HCT116 (cell line): Measurements from ENCODE around the gene CDH13. TPM values are rescaled to one million over a fixed set of nuclear protein-coding genes. Genes with fewer than 3 reads are reported as not detected.

ENCODE experiments used
- ATAC-seq: fragments of 200-7000 bp; cut with Tn5 transposase; 2 replicates; pipeline ENCODE4 v1.9.1; 2020; ENCODE audit warnings: mild to moderate bottlenecking, moderate library complexity
- BruUV-seq: library from RNA; stranded (reverse); fragments of 400-500 nt; replicated peaks from 2 replicates; lab custom pipeline; 2021; lab: Mats Ljungman, UMichigan
- CTCF ChIA-PET: fragments of 300-600 bp; sonication (Branson Sonifier 250); formaldehyde crosslinking; loops from one replicate; lab custom pipeline; 2021; ENCODE audit warnings: antibody characterized with exemption; lab: Charles Lee
- POLR2A ChIA-PET: fragments of 300-600, 350-600 bp; sonication (Branson Sonifier 250); formaldehyde crosslinking; loops from one replicate; lab custom pipeline; 2021; ENCODE audit warnings: antibody characterized with exemption; lab: Charles Lee
- RAD21 ChIA-PET, 2 experiments: fragments of 300-600 bp; sonication (Branson Sonifier 250); formaldehyde crosslinking; loops; one replicate each; lab custom pipeline; 2023; ENCODE audit warnings: low total read pairs in 2 of 2; ENCODE audit not compliant: uncharacterized antibody in 2 of 2, unreplicated experiment in 2 of 2, low non-redundant PET in 1 of 2; lab: Charles Lee
- DNase-seq: peaks from one replicate; pipeline ENCODE4 v3.0.0-alpha.2; 2010; ENCODE audit warnings: low read depth, low spot score
- H2AFZ ChIP-seq: fragments of 200-600 bp; shearing (Covaris generic), sonication (generic); 2 replicates; pipeline ENCODE4 v1.6.1; 2017; ENCODE audit warnings: low read depth, mixed run types, mixed read lengths, antibody characterized with exemption, low read length; ENCODE audit not compliant: poor library complexity, severe bottlenecking
- H3K27ac ChIP-seq: 2 replicates; pipeline ENCODE4 v1.5.1; 2012; ENCODE audit warnings: low read depth, low read length
- H3K27me3 ChIP-seq: fragments of 200-600 bp; sonication (generic); 2 replicates; pipeline ENCODE4 v1.6.1; 2016; ENCODE audit warnings: mixed run types, low read length, mixed read lengths; ENCODE audit not compliant: insufficient read depth
- H3K36me3 ChIP-seq, 2 experiments: fragments of 200-500 bp in 1 of 2; fragments of 200-600 bp in 1 of 2; sonication (Bioruptor generic) in 1 of 2; sonication (generic) in 1 of 2; 2 replicates each; pipeline versions ENCODE4 v1.5.1 to v1.6.1; 2014 to 2016; ENCODE audit warnings: low read length in 2 of 2, inconsistent platforms in 1 of 2, mixed read lengths in 1 of 2, mixed run types in 1 of 2; ENCODE audit not compliant: insufficient read depth in 2 of 2, control insufficient read depth in 1 of 2
- H3K4me1 ChIP-seq, 2 experiments: fragments of 200-600 bp in 1 of 2; sonication (generic) in 1 of 2; 2 replicates each; pipeline versions ENCODE4 v1.5.1 to v1.6.1; 2012 to 2017; ENCODE audit warnings: low read length in 2 of 2, inconsistent platforms in 1 of 2, mild to moderate bottlenecking in 1 of 2, mixed read lengths in 1 of 2, mixed run types in 1 of 2, moderate library complexity in 1 of 2; ENCODE audit not compliant: insufficient read depth in 2 of 2, control insufficient read depth in 1 of 2
- H3K4me2 ChIP-seq: fragments of 200-600 bp; sonication (generic); 2 replicates; pipeline ENCODE4 v1.6.1; 2017; ENCODE audit warnings: mixed run types, low read length, mixed read lengths
- H3K4me3 ChIP-seq, 2 experiments: fragments of 200-600 bp in 1 of 2; sonication (generic) in 1 of 2; replicated peaks in 1 of 2; 2 replicates each; pipeline ENCODE4 v1.5.1; 2011 to 2016; ENCODE audit warnings: low read length in 2 of 2, control low read depth in 1 of 2, low read depth in 1 of 2, mild to moderate bottlenecking in 1 of 2, mixed read lengths in 1 of 2, mixed run types in 1 of 2
- H3K79me2 ChIP-seq: fragments of 200-600 bp; sonication (generic); 2 replicates; pipeline ENCODE4 v1.6.1; 2017; ENCODE audit warnings: mild to moderate bottlenecking, mixed run types, low read length, moderate library complexity, mixed read lengths; ENCODE audit not compliant: insufficient read depth
- H3K9ac ChIP-seq: fragments of 200-600 bp; sonication (generic); 2 replicates; pipeline ENCODE4 v1.6.1; 2016; ENCODE audit warnings: low read length, mixed read lengths
- H3K9me2 ChIP-seq: fragments of 200-600 bp; sonication (generic), shearing (Covaris generic); 2 replicates; pipeline ENCODE4 v1.6.1; 2017; ENCODE audit warnings: mixed run types, mild to moderate bottlenecking, moderate library complexity; ENCODE audit not compliant: insufficient read depth
- H3K9me3 ChIP-seq, 2 experiments: fragments of 200-500 bp in 1 of 2; fragments of 200-600 bp in 1 of 2; sonication (Bioruptor generic) in 1 of 2; sonication (generic) in 1 of 2; 2 replicates each; pipeline ENCODE4 v1.6.1; 2014 to 2017; ENCODE audit warnings: low read length in 2 of 2, mixed read lengths in 2 of 2, inconsistent platforms in 1 of 2, low read depth in 1 of 2, mild to moderate bottlenecking in 1 of 2, mixed run types in 1 of 2, moderate library complexity in 1 of 2; ENCODE audit not compliant: control insufficient read depth in 1 of 2, insufficient read depth in 1 of 2
- H4K20me1 ChIP-seq: fragments of 200-600 bp; sonication (generic), shearing (Covaris generic); 2 replicates; pipeline ENCODE4 v1.6.1; 2017; ENCODE audit warnings: mixed run types, mild to moderate bottlenecking, moderate library complexity; ENCODE audit not compliant: insufficient read depth
- ATF3 ChIP-seq: IDR thresholded peaks from 2 replicates; pipeline ENCODE4 v1.6.1; 2012
- CEBPB ChIP-seq: IDR thresholded peaks from 2 replicates; pipeline ENCODE4 v1.6.1; 2012; ENCODE audit warnings: low read depth
- EGR1 ChIP-seq: IDR thresholded peaks from 2 replicates; pipeline ENCODE4 v1.6.1; 2012; ENCODE audit warnings: low read depth
- ELF1 ChIP-seq: IDR thresholded peaks from 2 replicates; pipeline ENCODE4 v1.6.1; 2012; ENCODE audit warnings: low read depth, borderline replicate concordance
- EZH2 ChIP-seq: fragments of 200-600 bp; sonication (generic); IDR thresholded peaks from 2 replicates; pipeline ENCODE4 v1.6.1; 2017; ENCODE audit warnings: antibody characterized with exemption, mixed run types
- FOSL1 ChIP-seq: IDR thresholded peaks from 2 replicates; pipeline ENCODE4 v1.6.1; 2012; ENCODE audit warnings: low read depth
- JUND ChIP-seq: IDR thresholded peaks from 2 replicates; pipeline ENCODE4 v1.6.1; 2012
- POLR2A ChIP-seq: IDR thresholded peaks from 2 replicates; pipeline ENCODE4 v1.7.0; 2011; ENCODE audit warnings: borderline replicate concordance; ENCODE audit not compliant: insufficient read depth, insufficient read length; ENCODE audit errors: extremely low read depth
- SIN3A ChIP-seq: IDR thresholded peaks from 2 replicates; pipeline ENCODE4 v1.6.1; 2012; ENCODE audit warnings: low read depth
- SRF ChIP-seq: IDR thresholded peaks from 2 replicates; pipeline ENCODE4 v1.6.1; 2012; ENCODE audit warnings: low read depth
- TCF7L2 ChIP-seq: IDR thresholded peaks from 2 replicates; pipeline ENCODE4 v1.7.0; 2011; ENCODE audit warnings: borderline replicate concordance, inconsistent platforms; ENCODE audit not compliant: insufficient read depth, insufficient read length; ENCODE audit errors: extremely low read depth
- YY1 ChIP-seq: IDR thresholded peaks from 2 replicates; pipeline ENCODE4 v1.6.1; 2011; ENCODE audit warnings: low read length, low read depth, moderate library complexity, mild to moderate bottlenecking; ENCODE audit not compliant: insufficient replicate concordance; ENCODE audit errors: extremely low read depth
- ZNF274 ChIP-seq: fragments of 200-500 bp; sonication (Bioruptor generic); IDR thresholded peaks from 2 replicates; pipeline ENCODE4 v1.6.1; 2014; ENCODE audit warnings: mild to moderate bottlenecking, low read depth, low read length, inconsistent platforms
- intact Hi-C: fragments of 100-400 bp; cut with micrococcal nuclease; formaldehyde crosslinking; loops from 2 replicates; pipeline ENCODE4 v1.10.0; 2022
- total RNA-seq: library from RNA; stranded (reverse); gene quantifications from one replicate; pipeline ENCODE4 v1.2.1, GENCODE V29; 2021; ENCODE audit not compliant: unreplicated experiment
- TF ChIP-seq, protein P1 (sequence below): IDR thresholded peaks from 2 replicates; pipeline ENCODE4 v1.6.1; 2012; ENCODE audit warnings: low read depth

The CDH13 gene
- total RNA-seq, 1 experiment from 2014 or later: not detected

GRCh38 chr16:83449861-83450260, 823.1 kb downstream of the CDH13 start (continued):
- TF ChIP-seq, protein P1, sequence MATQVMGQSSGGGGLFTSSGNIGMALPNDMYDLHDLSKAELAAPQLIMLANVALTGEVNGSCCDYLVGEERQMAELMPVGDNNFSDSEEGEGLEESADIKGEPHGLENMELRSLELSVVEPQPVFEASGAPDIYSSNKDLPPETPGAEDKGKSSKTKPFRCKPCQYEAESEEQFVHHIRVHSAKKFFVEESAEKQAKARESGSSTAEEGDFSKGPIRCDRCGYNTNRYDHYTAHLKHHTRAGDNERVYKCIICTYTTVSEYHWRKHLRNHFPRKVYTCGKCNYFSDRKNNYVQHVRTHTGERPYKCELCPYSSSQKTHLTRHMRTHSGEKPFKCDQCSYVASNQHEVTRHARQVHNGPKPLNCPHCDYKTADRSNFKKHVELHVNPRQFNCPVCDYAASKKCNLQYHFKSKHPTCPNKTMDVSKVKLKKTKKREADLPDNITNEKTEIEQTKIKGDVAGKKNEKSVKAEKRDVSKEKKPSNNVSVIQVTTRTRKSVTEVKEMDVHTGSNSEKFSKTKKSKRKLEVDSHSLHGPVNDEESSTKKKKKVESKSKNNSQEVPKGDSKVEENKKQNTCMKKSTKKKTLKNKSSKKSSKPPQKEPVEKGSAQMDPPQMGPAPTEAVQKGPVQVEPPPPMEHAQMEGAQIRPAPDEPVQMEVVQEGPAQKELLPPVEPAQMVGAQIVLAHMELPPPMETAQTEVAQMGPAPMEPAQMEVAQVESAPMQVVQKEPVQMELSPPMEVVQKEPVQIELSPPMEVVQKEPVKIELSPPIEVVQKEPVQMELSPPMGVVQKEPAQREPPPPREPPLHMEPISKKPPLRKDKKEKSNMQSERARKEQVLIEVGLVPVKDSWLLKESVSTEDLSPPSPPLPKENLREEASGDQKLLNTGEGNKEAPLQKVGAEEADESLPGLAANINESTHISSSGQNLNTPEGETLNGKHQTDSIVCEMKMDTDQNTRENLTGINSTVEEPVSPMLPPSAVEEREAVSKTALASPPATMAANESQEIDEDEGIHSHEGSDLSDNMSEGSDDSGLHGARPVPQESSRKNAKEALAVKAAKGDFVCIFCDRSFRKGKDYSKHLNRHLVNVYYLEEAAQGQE: no peak
- TF ChIP-seq ELF1: no peak

- ATAC-seq: no peak
- 0 out of 2 replicates have a peak, but pooled peaks cover 6% of the 10 kb centered on the region for H3K27me3 ChIP-seq
- POLR2A ChIA-PET: no interaction called here
Measured at GRCh38 chr16:83453977-83454376, 827.2 kb downstream of the CDH13 start.

More at GRCh38 chr16:83453977-83454376, 827.2 kb downstream of the CDH13 start:
- TF ChIP-seq POLR2A (no peak), CEBPB (no peak), ATF3 (no peak), TCF7L2 (no peak), YY1 (no peak), FOSL1 (no peak), ZNF274 (no peak), EGR1 (no peak), SIN3A (no peak), EZH2 (no peak), SRF (no peak), JUND (no peak)
- no peak for DNase-seq
- no peak overlapping the region for H3K9ac ChIP-seq
- H3K4me3 ChIP-seq: no peak overlapping the region
- no peaks in the 10 kb centered on the region for H4K20me1 ChIP-seq
- intact Hi-C loops: no loop called here
- H3K9me3 ChIP-seq: no peaks in the 10 kb centered on the region
- H3K4me1 ChIP-seq: no peaks in the 10 kb centered on the region
- no peaks in the 10 kb centered on the region for H3K79me2 ChIP-seq
- BruUV-seq: no TSS peak
- no peak overlapping the region for H3K4me2 ChIP-seq
- no peaks in the 10 kb centered on the region for H3K36me3 ChIP-seq
- RAD21 ChIA-PET: no interaction called here
- H3K9me2 ChIP-seq: no peaks in the 10 kb centered on the region
- H2AFZ ChIP-seq: no peak overlapping the region
- CTCF ChIA-PET: no interaction called here
- no peak overlapping the region for H3K27ac ChIP-seq
